GM19193 (cell line): ENCODE results near the gene CUL2.

Experiments
- POLR2A ChIP-seq: IDR thresholded peaks from 4 replicates; pipeline ENCODE4 v1.6.1; 2011; ENCODE audit not compliant: insufficient read depth, insufficient read length; ENCODE audit errors: extremely low read depth

CUL2 gene

GRCh38 chr10:35091994-35092790 lies 2.1 kb upstream of the CUL2 start:
- TF ChIP-seq POLR2A: no peak

- TF ChIP-seq POLR2A: no peak
These were observed 455 bp downstream of the CUL2 start for GRCh38 chr10:35089611-35090161.

GRCh38 chr10:35083242-35083641 lies 6.9 kb downstream of the CUL2 start:
- no peak for TF ChIP-seq POLR2A

- no peak for TF ChIP-seq POLR2A
These were observed 10.4 kb downstream of the CUL2 start for GRCh38 chr10:35079763-35080162.

- no peak for TF ChIP-seq POLR2A
These were observed 10.9 kb downstream of the CUL2 start for GRCh38 chr10:35079265-35079664.

- no peak for TF ChIP-seq POLR2A
These were observed 14.9 kb downstream of the CUL2 start for GRCh38 chr10:35075228-35075627.

GRCh38 chr10:35074266-35074665 lies 15.9 kb downstream of the CUL2 start:
- no peak for TF ChIP-seq POLR2A

- no peak for TF ChIP-seq POLR2A
These were observed 19.6 kb downstream of the CUL2 start for GRCh38 chr10:35070521-35070920.

GRCh38 chr10:35063837-35064454 lies 26.2 kb downstream of the CUL2 start:
- no peak for TF ChIP-seq POLR2A

GRCh38 chr10:35059481-35059880 lies 30.7 kb downstream of the CUL2 start:
- TF ChIP-seq POLR2A: no peak

GRCh38 chr10:35058686-35059085 lies 31.5 kb downstream of the CUL2 start:
- no peak for TF ChIP-seq POLR2A

GRCh38 chr10:35058134-35058533 lies 32.0 kb downstream of the CUL2 start:
- TF ChIP-seq POLR2A: no peak

GRCh38 chr10:35056686-35057085 lies 33.5 kb downstream of the CUL2 start:
- no peak for TF ChIP-seq POLR2A

- TF ChIP-seq POLR2A: no peak
These were observed 34.0 kb downstream of the CUL2 start for GRCh38 chr10:35056133-35056532.

GRCh38 chr10:35050568-35050967 lies 39.6 kb downstream of the CUL2 start:
- TF ChIP-seq POLR2A: no peak

- no peak for TF ChIP-seq POLR2A
These were observed 44.1 kb downstream of the CUL2 start for GRCh38 chr10:35046074-35046473.
